GM12878 (cell line): ENCODE data around the gene APH1B. TPM values are rescaled to one million over a fixed set of nuclear protein-coding genes. Genes with fewer than 3 reads are reported as not detected.

Source experiments
- ATAC-seq: fragments of 200-7000 bp; cut with Tn5 transposase; 3 replicates; pipeline ENCODE4 v1.9.1; 2020; ENCODE audit warnings: mild to moderate bottlenecking, moderate library complexity
- BruUV-seq: library from RNA; stranded (reverse); fragments of 400-500 nt; replicated peaks from 2 replicates; lab custom pipeline; 2021; lab: Mats Ljungman, UMichigan
- CTCF ChIA-PET: fragments of 300-600 bp; sonication (Branson Sonifier 250); formaldehyde crosslinking; extraction: SDS; loops from one replicate; lab custom pipeline; 2021; ENCODE audit warnings: inconsistent platforms; lab: Yijun Ruan, JAX
- POLR2A ChIA-PET: fragments of 350-600 bp; formaldehyde crosslinking; extraction: SDS; loops from one replicate; lab custom pipeline; 2021; ENCODE audit warnings: inconsistent platforms; lab: Charles Lee
- RAD21 ChIA-PET: fragments of 300-600 bp; sonication (Branson Sonifier 250); formaldehyde crosslinking; loops from one replicate; lab custom pipeline; 2023; ENCODE audit warnings: antibody characterized with exemption; ENCODE audit not compliant: unreplicated experiment; lab: Charles Lee
- SMC1A ChIA-PET: fragments of 300-600 bp; sonication (Branson Sonifier 250); formaldehyde crosslinking; loops from one replicate; lab custom pipeline; 2023; ENCODE audit not compliant: unreplicated experiment, uncharacterized antibody; lab: Charles Lee
- DNase-seq: peaks from one replicate; pipeline ENCODE4 v3.0.0-alpha.2; 2011; ENCODE audit warnings: low read depth, low spot score
- FAIRE-seq: peaks from 3 replicates; lab custom pipeline; 2011; peaks lifted over from hg19 to GRCh38; lab: Jason Lieb, UNC
- H2AFZ ChIP-seq: 2 replicates; pipeline ENCODE4 v1.6.0; 2011; ENCODE audit warnings: low read depth, low read length, control low read depth; ENCODE audit not compliant: control insufficient read depth
- H3K27ac ChIP-seq: 2 replicates; pipeline ENCODE4 v1.5.1; 2011; ENCODE audit warnings: control low read depth; ENCODE audit not compliant: control insufficient read depth, insufficient read depth
- H3K27me3 ChIP-seq, 2 experiments: replicated peaks in 1 of 2; 2 replicates each; pipeline versions ENCODE4 v1.6.0 to v1.6.1; 2011; ENCODE audit warnings: low read length in 1 of 2; ENCODE audit not compliant: control insufficient read depth in 2 of 2, insufficient read depth in 2 of 2
- H3K36me3 ChIP-seq, 2 experiments: 2 replicates each; pipeline ENCODE4 v1.5.1; 2011; ENCODE audit warnings: low read length in 1 of 2; ENCODE audit not compliant: control insufficient read depth in 2 of 2, insufficient read depth in 2 of 2
- H3K4me1 ChIP-seq: 2 replicates; pipeline ENCODE4 v1.6.1; 2011; ENCODE audit warnings: mild to moderate bottlenecking, low read length, moderate library complexity, mixed read lengths; ENCODE audit not compliant: control insufficient read depth, insufficient read depth
- H3K4me2 ChIP-seq: 2 replicates; pipeline ENCODE4 v1.6.0; 2011; ENCODE audit warnings: control low read depth; ENCODE audit not compliant: control insufficient read depth, insufficient read depth
- H3K4me3 ChIP-seq: fragments of 200-600 bp; sonication (generic); 2 replicates; pipeline ENCODE4 v1.5.1; 2016
- H3K79me2 ChIP-seq: 2 replicates; pipeline ENCODE4 v1.6.0; 2011; ENCODE audit warnings: low read length; ENCODE audit not compliant: control insufficient read depth, insufficient read depth
- H3K9ac ChIP-seq: 2 replicates; pipeline ENCODE4 v1.8.0; 2011; ENCODE audit warnings: low read length, control low read depth, mixed read lengths; ENCODE audit not compliant: control insufficient read depth, insufficient read depth
- H3K9me3 ChIP-seq: replicated peaks from 3 replicates; pipeline ENCODE4 v1.5.1; 2011; ENCODE audit warnings: mild to moderate bottlenecking, low read length; ENCODE audit not compliant: control insufficient read depth, insufficient read depth
- H4K20me1 ChIP-seq: 2 replicates; pipeline ENCODE4 v1.6.0; 2011; ENCODE audit not compliant: control insufficient read depth, insufficient read depth
- CBFB ChIP-seq: IDR thresholded peaks from 2 replicates; pipeline ENCODE4 v1.6.1; 2016; ENCODE audit warnings: antibody characterized with exemption, low read depth
- EED ChIP-seq: sonication (generic); IDR thresholded peaks from 2 replicates; pipeline ENCODE4 v1.6.1; 2016; ENCODE audit warnings: antibody characterized with exemption, low read depth
- HDGF ChIP-seq: fragments of 450-650 bp; IDR thresholded peaks from 2 replicates; pipeline ENCODE4 v1.6.1; 2016; ENCODE audit warnings: antibody characterized with exemption
- IRF5 ChIP-seq: fragments of 450-650 bp; IDR thresholded peaks from 2 replicates; pipeline ENCODE4 v1.6.1; 2017; ENCODE audit warnings: borderline replicate concordance
- KLF5 ChIP-seq: fragments of 450-650 bp; IDR thresholded peaks from 2 replicates; pipeline ENCODE4 v1.6.1; 2014; ENCODE audit warnings: mild to moderate bottlenecking; ENCODE audit not compliant: partially characterized antibody
- LARP7 ChIP-seq: fragments of 450-650 bp; IDR thresholded peaks from 2 replicates; pipeline ENCODE4 v1.6.1; 2017; ENCODE audit warnings: mild to moderate bottlenecking
- NR2F1 ChIP-seq: fragments of 450-650 bp; conservative IDR thresholded peaks from 2 replicates; pipeline ENCODE4 v1.6.1; 2017; ENCODE audit warnings: mild to moderate bottlenecking
- NRF1 ChIP-seq: conservative IDR thresholded peaks from 2 replicates; pipeline ENCODE4 v1.6.1; 2011; ENCODE audit warnings: mild to moderate bottlenecking, low read depth, low read length, improper control_type of control experiment
- RUNX3 ChIP-seq: IDR thresholded peaks from 2 replicates; pipeline ENCODE4 v1.6.1; 2012; ENCODE audit warnings: low read length, inconsistent platforms
- SMARCA5 ChIP-seq: fragments of 450-650 bp; IDR thresholded peaks from 2 replicates; pipeline ENCODE4 v1.6.1; 2017; ENCODE audit warnings: mild to moderate bottlenecking
- SREBF2 ChIP-seq: IDR thresholded peaks from 2 replicates; pipeline ENCODE4 v1.6.1; 2012; ENCODE audit warnings: mild to moderate bottlenecking, low read length
- USF2 ChIP-seq: IDR thresholded peaks from 2 replicates; pipeline ENCODE4 v1.6.1; 2011; ENCODE audit warnings: low read depth, low read length, improper control_type of control experiment, borderline replicate concordance
- ZNF274 ChIP-seq: IDR thresholded peaks from one replicate; pipeline ENCODE4 v1.8.0; 2011; ENCODE audit not compliant: insufficient read length, insufficient read depth
- ZNF384 ChIP-seq: IDR thresholded peaks from 2 replicates; pipeline ENCODE4 v1.6.1; 2012; ENCODE audit warnings: low read depth, mild to moderate bottlenecking, low read length, improper control_type of control experiment, borderline replicate concordance
- WGBS: methylation state at CpG from one replicate; pipeline ENCODE4 v1.1.6; 2016; ENCODE audit warnings: low lambda C conversion rate; ENCODE audit not compliant: insufficient replicate concordance, insufficient coverage; ENCODE audit errors: missing lambda C conversion rate; 5-methylcytosine and 5-hydroxymethylcytosine counted together
- in situ Hi-C: fragments of 300-500 bp; cut with MboI; formaldehyde crosslinking; loops from 9 replicates; pipeline ENCODE4 v1.14.3; 2018; ENCODE audit warnings: mixed read lengths
- intact Hi-C: fragments of 100-400 bp; cut with micrococcal nuclease; formaldehyde crosslinking; loops from one replicate; pipeline ENCODE4 v1.14.2; 2022; ENCODE audit not compliant: unreplicated experiment
- polyA plus RNA-seq, 11 experiments: library from polyadenylated mRNA; depleted of rRNA in 4 of 11; unstranded in 6 of 11; stranded (reverse) in 5 of 11; fragments of >200 nt; fragmentation: Nextera tagmentation in 4 of 11; fragmentation: Illumina TruSeq in 1 of 11; extraction: Ambion mirVana in 4 of 11; extraction: Trizol in 1 of 11; gene quantifications; 1 replicate in 1 of 11; 2 replicates in 10 of 11; pipeline versions ENCODE4 v1.2.1 to v1.2.3, GENCODE V29; 2011 to 2016; ENCODE audit warnings: inconsistent platforms in 2 of 11, missing spikeins in 2 of 11, low read depth in 1 of 11
- total RNA-seq, 4 experiments: library from RNA; depleted of rRNA in 3 of 4; stranded (reverse); fragments of >200 nt in 3 of 4; fragmentation: Illumina TruSeq in 1 of 4; extraction: Trizol in 1 of 4; gene quantifications; 2 replicates each; pipeline versions ENCODE4 v1.2.1 to v1.2.3, GENCODE V29; 2013 to 2021
- TF ChIP-seq, protein P1 (sequence below): IDR thresholded peaks from 2 replicates; pipeline ENCODE4 v1.6.1; 2011; ENCODE audit warnings: mild to moderate bottlenecking, low read depth, low read length, moderate library complexity; ENCODE audit not compliant: insufficient replicate concordance
- TF ChIP-seq, protein P2 (sequence below): IDR thresholded peaks from 2 replicates; pipeline ENCODE4 v1.6.1; 2012; ENCODE audit warnings: mild to moderate bottlenecking, low read depth, low read length

The APH1B gene
- total and polyA plus RNA-seq, 10 of the 15 experiments (the other 5 are each of a cell fraction or from before 2014, with no cell fraction given) = 5.0 to 20.8 (median 11.1) TPM

GRCh38 chr15:63314409-63314808 lies 37.0 kb downstream of the APH1B start:
- DNase-seq (no peak), FAIRE-seq (no peak), ATAC-seq (no peak)
- H3K4me2 ChIP-seq = no peak overlapping the region
- no TSS peak for BruUV-seq
- H3K79me2 ChIP-seq = no peaks in the 10 kb centered on the region
- no peaks in the 10 kb centered on the region for H4K20me1 ChIP-seq
- no peaks in the 10 kb centered on the region for H3K27me3 ChIP-seq
- no peaks in the 10 kb centered on the region for H3K36me3 ChIP-seq
- 6% methylated on average over 2 of the region's 2 CpGs for WGBS
- no peaks in the 10 kb centered on the region for H3K4me1 ChIP-seq
- H3K9me3 ChIP-seq = no peaks in the 10 kb centered on the region
- in situ Hi-C loops = no loop called here
- no peak overlapping the region for H3K27ac ChIP-seq
- ChIA-PET RAD21 (no interaction called here), SMC1A (no interaction called here), CTCF (interaction anchor here (1.6 kb wide), 1 partner anchor 24 kb away, joined by 6 read pairs; no protein-coding TSS in a partner anchor), POLR2A (no interaction called here)
- H3K9ac ChIP-seq = no peak overlapping the region
- TF ChIP-seq SMARCA5 (no peak), NR2F1 (no peak), USF2 (no peak), RUNX3 (no peak), NRF1 (no peak), SREBF2 (no peak), LARP7 (no peak), CBFB (no peak), IRF5 (no peak), ZNF384 (no peak), HDGF (no peak), KLF5 (no peak), ZNF274 (no peak), EED (no peak)
- TF ChIP-seq, protein P1, sequence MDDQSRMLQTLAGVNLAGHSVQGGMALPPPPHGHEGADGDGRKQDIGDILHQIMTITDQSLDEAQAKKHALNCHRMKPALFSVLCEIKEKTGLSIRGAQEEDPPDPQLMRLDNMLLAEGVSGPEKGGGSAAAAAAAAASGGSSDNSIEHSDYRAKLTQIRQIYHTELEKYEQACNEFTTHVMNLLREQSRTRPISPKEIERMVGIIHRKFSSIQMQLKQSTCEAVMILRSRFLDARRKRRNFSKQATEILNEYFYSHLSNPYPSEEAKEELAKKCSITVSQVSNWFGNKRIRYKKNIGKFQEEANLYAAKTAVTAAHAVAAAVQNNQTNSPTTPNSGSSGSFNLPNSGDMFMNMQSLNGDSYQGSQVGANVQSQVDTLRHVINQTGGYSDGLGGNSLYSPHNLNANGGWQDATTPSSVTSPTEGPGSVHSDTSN = no peak
- TF ChIP-seq, protein P2, sequence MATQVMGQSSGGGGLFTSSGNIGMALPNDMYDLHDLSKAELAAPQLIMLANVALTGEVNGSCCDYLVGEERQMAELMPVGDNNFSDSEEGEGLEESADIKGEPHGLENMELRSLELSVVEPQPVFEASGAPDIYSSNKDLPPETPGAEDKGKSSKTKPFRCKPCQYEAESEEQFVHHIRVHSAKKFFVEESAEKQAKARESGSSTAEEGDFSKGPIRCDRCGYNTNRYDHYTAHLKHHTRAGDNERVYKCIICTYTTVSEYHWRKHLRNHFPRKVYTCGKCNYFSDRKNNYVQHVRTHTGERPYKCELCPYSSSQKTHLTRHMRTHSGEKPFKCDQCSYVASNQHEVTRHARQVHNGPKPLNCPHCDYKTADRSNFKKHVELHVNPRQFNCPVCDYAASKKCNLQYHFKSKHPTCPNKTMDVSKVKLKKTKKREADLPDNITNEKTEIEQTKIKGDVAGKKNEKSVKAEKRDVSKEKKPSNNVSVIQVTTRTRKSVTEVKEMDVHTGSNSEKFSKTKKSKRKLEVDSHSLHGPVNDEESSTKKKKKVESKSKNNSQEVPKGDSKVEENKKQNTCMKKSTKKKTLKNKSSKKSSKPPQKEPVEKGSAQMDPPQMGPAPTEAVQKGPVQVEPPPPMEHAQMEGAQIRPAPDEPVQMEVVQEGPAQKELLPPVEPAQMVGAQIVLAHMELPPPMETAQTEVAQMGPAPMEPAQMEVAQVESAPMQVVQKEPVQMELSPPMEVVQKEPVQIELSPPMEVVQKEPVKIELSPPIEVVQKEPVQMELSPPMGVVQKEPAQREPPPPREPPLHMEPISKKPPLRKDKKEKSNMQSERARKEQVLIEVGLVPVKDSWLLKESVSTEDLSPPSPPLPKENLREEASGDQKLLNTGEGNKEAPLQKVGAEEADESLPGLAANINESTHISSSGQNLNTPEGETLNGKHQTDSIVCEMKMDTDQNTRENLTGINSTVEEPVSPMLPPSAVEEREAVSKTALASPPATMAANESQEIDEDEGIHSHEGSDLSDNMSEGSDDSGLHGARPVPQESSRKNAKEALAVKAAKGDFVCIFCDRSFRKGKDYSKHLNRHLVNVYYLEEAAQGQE = no peak
- no peak overlapping the region for H3K4me3 ChIP-seq
- H2AFZ ChIP-seq = no peak overlapping the region
- intact Hi-C loops = no loop called here
